ENCODE data around the gene TMEM235.

Gene TMEM235

DNA sequence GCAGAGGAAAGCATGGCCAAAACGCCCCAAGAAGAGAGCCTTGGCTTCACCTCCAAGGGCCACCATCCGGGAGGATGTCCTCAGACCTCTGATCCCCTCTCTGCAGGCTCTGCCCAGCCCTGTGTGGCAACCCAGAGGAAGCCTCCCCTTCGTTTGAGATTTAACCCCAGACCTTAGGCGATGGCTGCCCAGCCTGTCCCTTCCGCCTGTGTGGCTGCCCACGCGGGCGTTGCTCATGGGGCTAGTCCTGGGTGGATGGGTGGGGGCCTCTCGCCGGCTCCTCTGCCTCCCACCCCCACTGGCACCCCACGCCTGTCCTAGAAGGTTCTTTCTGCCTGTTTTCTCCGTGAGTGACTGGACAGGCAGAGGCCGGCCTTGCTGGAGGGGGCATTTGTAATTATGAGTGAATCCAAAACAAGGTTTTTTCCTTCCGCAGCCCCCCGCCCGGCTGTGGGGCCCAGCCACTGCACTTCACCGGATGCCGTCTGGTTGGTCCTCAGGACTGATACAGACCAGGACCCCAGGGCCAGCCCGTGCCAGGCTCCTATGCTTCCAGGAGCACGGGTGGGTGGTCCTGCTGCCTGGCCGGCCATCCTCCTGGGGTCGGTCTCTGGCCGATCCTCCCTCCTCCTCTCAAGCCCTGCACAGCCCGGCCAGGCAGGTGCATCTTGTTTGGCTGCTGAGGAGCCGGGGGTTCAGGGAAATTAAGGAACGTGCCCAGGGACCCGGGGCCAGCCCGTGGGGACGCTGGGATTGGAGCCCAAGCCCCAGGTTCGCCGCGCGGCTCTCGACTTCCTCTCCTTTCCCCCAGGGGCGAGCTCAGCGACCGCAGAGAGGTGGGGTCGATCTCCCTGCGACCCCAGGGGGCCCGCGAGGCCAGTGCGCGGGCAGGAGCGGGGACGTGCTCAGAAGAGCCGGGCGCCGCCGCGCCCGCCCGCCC, at the start of gene TMEM235:
TMEM235 (plus strand) TSS at position 636 of the 940 bp plus-strand sequence. CDS start 393 bp downstream, outside the sequence.
- H3K4me3 ChIP-seq (ENCODE audit: severe bottlenecking) = no peak within 1 kb of the TSS

GRCh38 chr17:78182504-78182903, 48.9 kb upstream of the TMEM235 start:
- Histone ChIP-seq H3K9me3 (ENCODE audit: severe bottlenecking) (no peaks in the 10 kb centered on the region), H3K36me3 (ENCODE audit: low read depth) (peaks cover 82% of the 10 kb centered on the region), H3K4me1 (ENCODE audit: insufficient read depth, poor library complexity, severe bottlenecking) (peaks cover 20% of the 10 kb centered on the region), H3K4me3 (ENCODE audit: severe bottlenecking) (no peak overlapping the region), H3K27me3 (ENCODE audit: insufficient read depth, poor library complexity, severe bottlenecking) (no peaks in the 10 kb centered on the region), H3K27ac (ENCODE audit: poor library complexity, severe bottlenecking) (no peak overlapping the region)
- ATAC-seq (ENCODE audit: low read depth) = no peak
- no peak for DNase-seq (ENCODE audit: low spot score)
- no peak for TF ChIP-seq CTCF (IDR thresholded peaks at IDR 0.05; ENCODE audit: poor library complexity, severe bottlenecking)

More for the DNA sequence above, at the start of gene TMEM235:
- H3K4me1 ChIP-seq (ENCODE audit: insufficient read depth, poor library complexity, severe bottlenecking) = peaks cover 5% of the 10 kb centered on the region
- H3K9me3 ChIP-seq (ENCODE audit: severe bottlenecking) = no peaks in the 10 kb centered on the region
- H3K36me3 ChIP-seq (ENCODE audit: low read depth) = no peaks in the 10 kb centered on the region
- TF ChIP-seq CTCF (IDR thresholded peaks at IDR 0.05; ENCODE audit: poor library complexity, severe bottlenecking) = no peak
- H3K27me3 ChIP-seq (ENCODE audit: insufficient read depth, poor library complexity, severe bottlenecking) = peaks cover 28% of the 10 kb centered on the region
- DNase-seq (ENCODE audit: low spot score) (no peak), ATAC-seq (ENCODE audit: low read depth) (no peak)
- H3K27ac ChIP-seq (ENCODE audit: poor library complexity, severe bottlenecking) = no peak within 1 kb of the TSS

- Histone ChIP-seq H3K4me1 (ENCODE audit: insufficient read depth, poor library complexity, severe bottlenecking) (peaks cover 22% of the 10 kb centered on the region), H3K9me3 (ENCODE audit: severe bottlenecking) (no peaks in the 10 kb centered on the region), H3K4me3 (ENCODE audit: severe bottlenecking) (no peak overlapping the region), H3K27me3 (ENCODE audit: insufficient read depth, poor library complexity, severe bottlenecking) (no peaks in the 10 kb centered on the region), H3K36me3 (ENCODE audit: low read depth) (peaks cover 68% of the 10 kb centered on the region), H3K27ac (ENCODE audit: poor library complexity, severe bottlenecking) (no peak overlapping the region)
- DNase-seq (ENCODE audit: low spot score) (no peak), ATAC-seq (ENCODE audit: low read depth) (no peak)
- TF ChIP-seq CTCF (IDR thresholded peaks at IDR 0.05; ENCODE audit: poor library complexity, severe bottlenecking) = no peak
Measured at GRCh38 chr17:78183916-78184315, 47.5 kb upstream of the TMEM235 start.

DNA sequence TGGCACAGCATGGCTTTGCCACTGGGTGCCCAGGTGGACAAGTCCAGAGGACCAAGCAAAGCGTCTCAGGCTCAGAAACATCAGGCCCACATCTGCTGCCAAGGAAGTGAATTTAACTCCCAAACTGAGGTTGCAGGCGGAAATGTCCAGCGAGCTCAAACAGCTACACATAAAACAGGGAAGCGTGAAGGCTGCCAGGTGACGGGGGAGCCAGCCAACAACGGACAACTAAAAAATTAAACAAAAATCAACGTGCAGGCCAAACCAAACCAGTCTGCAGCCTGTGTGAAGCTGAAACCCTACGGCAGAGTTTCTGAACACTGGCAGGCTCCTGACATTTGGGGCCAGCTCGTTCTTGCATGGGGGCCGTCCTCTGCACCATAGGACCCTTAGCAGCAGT, 47.1 kb upstream of the TMEM235 start:
- no peak for ATAC-seq (ENCODE audit: low read depth)
- no peak for DNase-seq (ENCODE audit: low spot score)
- Histone ChIP-seq H3K27me3 (ENCODE audit: insufficient read depth, poor library complexity, severe bottlenecking) (no peaks in the 10 kb centered on the region), H3K4me3 (ENCODE audit: severe bottlenecking) (no peak overlapping the region), H3K36me3 (ENCODE audit: low read depth) (peaks cover 64% of the 10 kb centered on the region), H3K9me3 (ENCODE audit: severe bottlenecking) (no peaks in the 10 kb centered on the region), H3K27ac (ENCODE audit: poor library complexity, severe bottlenecking) (no peak overlapping the region), H3K4me1 (ENCODE audit: insufficient read depth, poor library complexity, severe bottlenecking) (peaks cover 22% of the 10 kb centered on the region)
- TF ChIP-seq CTCF (IDR thresholded peaks at IDR 0.05; ENCODE audit: poor library complexity, severe bottlenecking) = no peak

- peaks cover 59% of the 10 kb centered on the region for H3K36me3 ChIP-seq (ENCODE audit: low read depth)
- H3K27ac ChIP-seq (ENCODE audit: poor library complexity, severe bottlenecking) = no peak overlapping the region
Measured at GRCh38 chr17:78184868-78185267, 46.6 kb upstream of the TMEM235 start.

More at GRCh38 chr17:78184868-78185267, 46.6 kb upstream of the TMEM235 start:
- no peaks in the 10 kb centered on the region for H3K9me3 ChIP-seq (ENCODE audit: severe bottlenecking)
- DNase-seq (ENCODE audit: low spot score) (no peak), ATAC-seq (ENCODE audit: low read depth) (no peak)
- H3K4me1 ChIP-seq (ENCODE audit: insufficient read depth, poor library complexity, severe bottlenecking) = peaks cover 19% of the 10 kb centered on the region
- TF ChIP-seq CTCF (IDR thresholded peaks at IDR 0.05; ENCODE audit: poor library complexity, severe bottlenecking) = no peak
- no peaks in the 10 kb centered on the region for H3K27me3 ChIP-seq (ENCODE audit: insufficient read depth, poor library complexity, severe bottlenecking)
- no peak overlapping the region for H3K4me3 ChIP-seq (ENCODE audit: severe bottlenecking)

Measured in RWPE2 (cell line).